DND-41 (cell line): ENCODE measurements around the gene BCLAF3.

ENCODE experiments used
- ATAC-seq: fragments of 200-7000 bp; cut with Tn5 transposase; 3 replicates; pipeline ENCODE4 v1.9.1; 2021; ENCODE audit warnings: low read depth; ENCODE audit not compliant: insufficient read depth
- DNase-seq: peaks from one replicate; pipeline ENCODE4 v3.0.0-alpha.2; 2020
- H2AFZ ChIP-seq: 2 replicates; pipeline ENCODE4 v1.6.0; 2012; ENCODE audit warnings: low read depth, low read length
- H3K27ac ChIP-seq: 2 replicates; pipeline ENCODE4 v1.5.1; 2012; ENCODE audit warnings: low read length, inconsistent platforms
- H3K27me3 ChIP-seq: fragments of 200-600 bp; sonication (generic); 2 replicates; pipeline ENCODE4 v1.6.0; 2012; ENCODE audit warnings: low read length, mild to moderate bottlenecking, inconsistent platforms; ENCODE audit not compliant: insufficient read depth, poor library complexity
- H3K36me3 ChIP-seq: 2 replicates; pipeline ENCODE4 v1.5.1; 2012; ENCODE audit warnings: low read length, inconsistent platforms; ENCODE audit not compliant: insufficient read depth
- H3K4me1 ChIP-seq: 2 replicates; pipeline ENCODE4 v1.5.1; 2012; ENCODE audit warnings: mild to moderate bottlenecking, low read length; ENCODE audit not compliant: insufficient read depth
- H3K4me2 ChIP-seq: 2 replicates; pipeline ENCODE4 v1.6.0; 2012; ENCODE audit warnings: mild to moderate bottlenecking, moderate library complexity, low read length, inconsistent platforms; ENCODE audit not compliant: insufficient read depth
- H3K4me3 ChIP-seq, 2 experiments: fragments of 200-600 bp in 1 of 2; shearing (Covaris generic) in 1 of 2; 2 replicates each; pipeline ENCODE4 v1.5.1; 2012 to 2016; ENCODE audit warnings: inconsistent platforms in 2 of 2, low read length in 2 of 2, mild to moderate bottlenecking in 2 of 2, low read depth in 1 of 2, moderate library complexity in 1 of 2
- H3K79me2 ChIP-seq: 2 replicates; pipeline ENCODE4 v1.6.0; 2012; ENCODE audit warnings: low read length, inconsistent platforms; ENCODE audit not compliant: insufficient read depth
- H3K9ac ChIP-seq: 2 replicates; pipeline ENCODE4 v1.6.0; 2012; ENCODE audit warnings: low read depth, mild to moderate bottlenecking, inconsistent platforms, low read length, moderate library complexity
- H3K9me3 ChIP-seq: 2 replicates; pipeline ENCODE4 v1.5.1; 2012; ENCODE audit warnings: low read length, moderate library complexity, mild to moderate bottlenecking, inconsistent platforms; ENCODE audit not compliant: insufficient read depth, severe bottlenecking
- H4K20me1 ChIP-seq: 2 replicates; pipeline ENCODE4 v1.6.0; 2012; ENCODE audit warnings: low read length; ENCODE audit not compliant: insufficient read depth
- CTCF ChIP-seq: IDR thresholded peaks from 2 replicates; pipeline ENCODE4 v1.5.1; 2012; ENCODE audit warnings: borderline replicate concordance, low read length, moderate library complexity, mild to moderate bottlenecking; ENCODE audit not compliant: poor library complexity, severe bottlenecking; ENCODE audit errors: extremely low read depth
- EZH2 ChIP-seq: IDR thresholded peaks from 3 replicates; pipeline ENCODE4 v1.6.1; 2012; ENCODE audit warnings: borderline replicate concordance, low read depth, mild to moderate bottlenecking, moderate library complexity, low read length, inconsistent platforms; ENCODE audit not compliant: severe bottlenecking

Gene BCLAF3

GRCh38 chrX:19975845-19976244, 15.0 kb downstream of the BCLAF3 start:
- no peak overlapping the region for H3K27ac ChIP-seq
- peaks cover 6% of the 10 kb centered on the region for H3K9me3 ChIP-seq
- no peak overlapping the region for H3K9ac ChIP-seq
- no peak for DNase-seq
- no peak for ATAC-seq
- no peaks in the 10 kb centered on the region for H3K4me1 ChIP-seq
- peaks cover 4% of the 10 kb centered on the region for H3K79me2 ChIP-seq
- H3K36me3 ChIP-seq = peaks cover 3% of the 10 kb centered on the region; the same call in 1 of the 2 replicates
- H2AFZ ChIP-seq = no peak overlapping the region
- TF ChIP-seq EZH2 (no peak), CTCF (no peak)
- no peaks in the 10 kb centered on the region for H3K27me3 ChIP-seq
- H3K4me2 ChIP-seq = no peak overlapping the region
- no peaks in the 10 kb centered on the region for H4K20me1 ChIP-seq
- no peak overlapping the region for H3K4me3 ChIP-seq

- H3K9me3 ChIP-seq = peaks cover 6% of the 10 kb centered on the region
- H3K4me2 ChIP-seq = no peak overlapping the region
- H3K4me1 ChIP-seq = no peaks in the 10 kb centered on the region
- H3K36me3 ChIP-seq = peaks cover 3% of the 10 kb centered on the region; the same call in 1 of the 2 replicates
- no peaks in the 10 kb centered on the region for H3K27me3 ChIP-seq
- DNase-seq (no peak), ATAC-seq (no peak)
- H3K4me3 ChIP-seq = no peak overlapping the region
- TF ChIP-seq EZH2 (no peak), CTCF (no peak)
- H3K27ac ChIP-seq = no peak overlapping the region
- no peaks in the 10 kb centered on the region for H4K20me1 ChIP-seq
- H3K79me2 ChIP-seq = peaks cover 4% of the 10 kb centered on the region
- H3K9ac ChIP-seq = no peak overlapping the region
- H2AFZ ChIP-seq = no peak overlapping the region
Observed at GRCh38 chrX:19972984-19973383, 17.9 kb downstream of the BCLAF3 start.

DNA sequence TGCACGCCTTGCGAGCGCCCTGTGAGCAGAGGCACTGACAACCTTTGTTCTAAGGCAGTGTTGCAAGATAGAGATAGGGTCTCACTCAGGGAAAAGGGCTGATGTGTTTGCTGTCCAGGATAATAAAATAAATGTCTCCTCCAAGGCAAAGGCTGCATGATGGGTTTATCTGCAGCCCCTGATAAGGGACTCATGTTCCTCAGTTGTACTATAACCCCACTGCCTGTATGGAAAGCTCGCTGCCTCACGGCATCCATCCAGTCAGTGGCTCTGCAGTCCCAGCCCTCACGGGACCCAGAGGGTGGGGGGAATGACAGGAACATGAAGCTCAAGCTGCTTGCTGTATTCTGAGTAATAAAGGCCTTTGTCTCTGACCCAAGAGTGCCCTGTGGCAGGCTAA, 22.6 kb downstream of the BCLAF3 start:
- H3K79me2 ChIP-seq = no peaks in the 10 kb centered on the region
- H4K20me1 ChIP-seq = no peaks in the 10 kb centered on the region
- no peak for ATAC-seq
- no peaks in the 10 kb centered on the region for H3K27me3 ChIP-seq
- no peak overlapping the region for H3K4me2 ChIP-seq
- H3K4me1 ChIP-seq = no peaks in the 10 kb centered on the region
- TF ChIP-seq EZH2 = no peak
- no peak for TF ChIP-seq CTCF
- DNase-seq = no peak
- no peak overlapping the region for H3K9ac ChIP-seq
- H2AFZ ChIP-seq = no peak overlapping the region
- no peak overlapping the region for H3K4me3 ChIP-seq
- H3K9me3 ChIP-seq = no peaks in the 10 kb centered on the region
- peaks cover 15% of the 10 kb centered on the region; the same call in 1 of the 2 replicates for H3K36me3 ChIP-seq
- no peak overlapping the region for H3K27ac ChIP-seq

GRCh38 chrX:19966056-19966455, 24.8 kb downstream of the BCLAF3 start:
- no peak for ATAC-seq
- no peak overlapping the region for H3K9ac ChIP-seq
- no peaks in the 10 kb centered on the region for H3K4me1 ChIP-seq
- no peaks in the 10 kb centered on the region for H3K79me2 ChIP-seq
- H3K4me2 ChIP-seq = no peak overlapping the region
- TF ChIP-seq CTCF (no peak), EZH2 (no peak)
- H3K27ac ChIP-seq = no peak overlapping the region
- H2AFZ ChIP-seq = no peak overlapping the region
- H3K27me3 ChIP-seq = no peaks in the 10 kb centered on the region
- H3K4me3 ChIP-seq = no peak overlapping the region
- no peaks in the 10 kb centered on the region for H3K9me3 ChIP-seq
- peaks cover 15% of the 10 kb centered on the region; the same call in 1 of the 2 replicates for H3K36me3 ChIP-seq
- no peaks in the 10 kb centered on the region for H4K20me1 ChIP-seq
- DNase-seq = no peak
